HG03139 (cell line): ENCODE results near the gene DENND2D.
"Not testable (repeated sequence)": the region's sequence is repeated elsewhere in the genome, so short reads cannot be mapped to it uniquely, and the experiment has no call there.

Experiments
- ATAC-seq: cut with Tn5 transposase; IDR thresholded peaks from one replicate; pipeline ENCODE4 v1.9.1; 2021; ENCODE audit not compliant: unreplicated experiment

Gene DENND2D

DNA sequence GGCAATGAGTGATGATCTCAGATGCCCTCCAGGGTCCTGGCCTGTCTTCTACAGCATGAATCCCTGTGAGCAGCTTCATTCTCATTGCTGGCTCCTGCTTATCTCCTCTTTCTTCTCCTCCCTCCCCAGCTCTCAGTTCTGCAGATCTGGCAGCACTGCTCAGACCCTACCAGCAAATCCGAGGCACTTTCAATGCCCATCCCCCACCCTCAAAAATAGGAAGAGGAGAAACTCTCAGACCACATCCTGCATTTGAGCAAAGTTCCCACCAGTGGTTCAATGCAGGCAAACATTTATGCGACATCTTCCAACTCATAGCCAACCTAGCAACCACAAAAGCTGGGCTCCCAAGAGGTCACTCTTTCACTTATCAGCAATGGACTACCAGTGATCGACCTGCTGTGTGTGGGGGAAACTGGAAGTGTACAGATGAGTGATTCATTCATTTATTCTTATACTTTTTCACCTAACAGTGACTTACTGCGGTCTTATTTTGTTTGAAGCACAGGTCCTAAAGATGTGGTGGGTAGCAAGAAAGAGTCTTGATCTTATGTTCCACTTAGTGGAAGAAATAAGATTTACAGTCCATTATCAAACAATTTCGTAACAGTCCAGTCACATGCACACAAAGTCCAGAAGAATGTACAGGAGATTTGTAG lies 21.3 kb upstream of the DENND2D start:
- peak; percentile 61 for ATAC-seq

- ATAC-seq: no peak
Measured at GRCh38 chr1:111221276-111221632, 20.8 kb upstream of the DENND2D start.

DNA sequence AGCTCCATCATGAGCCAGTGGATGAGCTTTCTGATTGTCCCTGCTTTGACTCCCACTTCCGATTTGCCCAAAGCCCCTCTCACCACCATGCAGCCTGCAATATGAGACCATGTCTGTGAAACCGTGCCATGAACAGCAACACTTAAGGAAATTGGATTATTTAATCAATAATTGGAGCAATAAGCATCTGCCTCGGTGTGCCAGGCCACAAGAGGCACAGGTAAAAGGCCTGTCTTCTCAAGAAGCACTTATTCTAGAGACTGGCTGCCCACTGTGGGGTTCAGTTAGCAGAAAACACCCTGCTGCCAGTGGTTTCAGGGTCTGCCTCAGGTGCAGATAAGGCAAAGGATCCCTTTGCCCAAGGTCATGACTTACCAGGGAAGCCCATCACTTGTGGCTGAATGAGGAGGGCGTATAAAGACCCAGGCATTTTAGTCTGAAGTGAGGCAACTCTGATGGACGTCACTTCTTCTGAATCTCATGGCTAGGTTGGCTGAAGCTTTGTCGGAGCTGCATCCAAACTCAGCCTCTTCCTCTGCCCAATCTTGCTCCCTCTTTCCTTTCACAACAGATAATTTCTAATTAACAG lies 19.9 kb upstream of the DENND2D start:
- ATAC-seq: no peak

GRCh38 chr1:111219557-111220286 lies 19.3 kb upstream of the DENND2D start:
- peak; percentile 26 for ATAC-seq

DNA sequence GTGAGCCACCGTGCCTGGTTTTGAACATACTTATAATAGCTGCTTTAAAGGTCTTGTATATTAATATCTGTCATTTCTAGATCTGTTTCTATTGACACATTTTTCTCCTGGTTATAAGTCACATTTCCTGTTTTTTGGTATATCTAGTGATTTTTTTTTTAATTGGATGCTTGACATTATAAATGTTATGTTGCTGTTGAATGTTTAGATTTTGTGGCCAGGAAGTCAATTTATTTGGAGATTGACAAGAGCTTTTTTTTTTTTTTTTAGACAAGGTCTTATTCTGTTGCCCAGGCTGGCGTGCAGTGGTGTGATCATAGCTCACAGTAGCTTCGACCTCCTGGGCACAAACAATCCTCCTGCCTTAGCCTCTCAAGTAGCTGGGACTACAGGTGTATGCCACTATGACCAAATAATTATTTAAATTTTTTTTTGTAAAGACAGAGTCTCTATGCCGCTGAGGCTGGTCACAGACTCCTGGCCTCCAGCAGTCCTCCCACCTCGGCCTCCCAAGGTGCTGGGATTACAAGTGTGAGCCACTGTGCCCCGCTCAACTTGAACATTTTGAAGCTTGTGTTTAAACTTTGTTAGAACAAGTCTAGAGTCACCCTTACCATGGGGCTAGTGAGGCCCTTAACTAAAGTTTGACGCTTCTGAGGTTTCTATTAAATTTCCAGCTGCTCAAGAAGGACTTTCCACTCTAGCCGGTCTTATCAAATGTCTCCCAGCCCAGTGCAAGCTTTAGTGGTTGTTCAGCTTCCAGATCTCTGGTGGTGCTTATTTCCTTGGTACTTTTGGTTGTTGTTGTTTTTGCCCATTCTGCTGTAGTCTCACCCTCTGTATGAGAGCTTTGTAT lies 18.5 kb upstream of the DENND2D start:
- no peak for ATAC-seq

GRCh38 chr1:111217183-111217910 lies 16.9 kb upstream of the DENND2D start:
- no peak for ATAC-seq

DNA sequence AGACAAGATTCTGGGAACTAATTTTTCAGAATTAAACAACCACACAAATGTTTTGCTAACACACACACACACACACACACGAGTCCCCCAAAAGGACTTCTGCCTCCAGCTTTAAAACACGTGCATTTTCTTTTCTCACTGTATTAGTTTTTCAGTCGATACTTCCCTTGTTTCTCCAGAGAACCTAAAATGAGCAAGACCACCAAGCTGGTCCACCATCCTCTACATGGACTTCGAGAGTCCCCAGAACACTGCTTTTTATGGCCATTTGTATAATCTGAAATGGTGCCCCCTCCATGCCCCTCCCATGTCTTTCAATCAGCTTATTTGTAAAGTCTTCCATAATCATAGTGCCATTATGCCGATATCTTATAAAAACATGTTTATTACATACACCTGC lies 16.3 kb upstream of the DENND2D start:
- ATAC-seq: no peak

GRCh38 chr1:111215285-111215684 lies 14.8 kb upstream of the DENND2D start:
- ATAC-seq: not testable (repeated sequence)

- no peak for ATAC-seq
Measured at GRCh38 chr1:111214884-111215283, 14.4 kb upstream of the DENND2D start.

DNA sequence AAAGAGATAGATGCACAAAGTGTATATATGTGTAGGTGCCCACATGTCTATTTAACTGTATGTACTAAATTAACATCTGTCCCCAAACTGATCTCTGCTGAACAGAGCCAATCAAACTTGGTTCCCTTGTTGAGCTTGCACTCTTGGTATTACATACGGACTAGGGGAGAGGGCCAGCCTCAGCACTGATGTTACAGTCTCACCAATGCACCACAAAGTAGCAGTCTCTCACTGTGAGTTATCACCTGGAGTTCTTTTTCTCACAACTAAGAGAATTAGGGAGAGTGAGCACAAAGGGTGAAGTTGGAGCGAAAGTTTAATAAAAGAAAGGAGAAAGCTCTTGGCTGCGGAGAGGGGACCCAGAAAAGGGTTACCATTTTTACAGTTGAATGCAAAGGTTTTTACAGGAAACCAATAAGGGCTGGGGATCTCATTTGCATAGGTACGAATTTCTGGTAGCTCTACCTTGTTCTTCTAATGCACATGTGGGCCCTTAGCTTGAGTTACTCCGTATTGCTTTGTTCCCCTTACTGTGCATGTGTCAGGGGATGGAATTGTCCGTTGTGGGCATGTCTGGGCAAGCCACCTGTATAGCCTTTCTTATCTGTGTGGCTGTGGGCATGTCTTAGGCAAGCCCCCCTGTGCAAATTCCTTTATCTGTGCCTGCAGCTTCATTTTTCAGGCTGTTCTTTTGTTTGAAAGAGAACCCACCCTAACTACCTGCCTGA lies 13.8 kb upstream of the DENND2D start:
- ATAC-seq: no peak

DNA sequence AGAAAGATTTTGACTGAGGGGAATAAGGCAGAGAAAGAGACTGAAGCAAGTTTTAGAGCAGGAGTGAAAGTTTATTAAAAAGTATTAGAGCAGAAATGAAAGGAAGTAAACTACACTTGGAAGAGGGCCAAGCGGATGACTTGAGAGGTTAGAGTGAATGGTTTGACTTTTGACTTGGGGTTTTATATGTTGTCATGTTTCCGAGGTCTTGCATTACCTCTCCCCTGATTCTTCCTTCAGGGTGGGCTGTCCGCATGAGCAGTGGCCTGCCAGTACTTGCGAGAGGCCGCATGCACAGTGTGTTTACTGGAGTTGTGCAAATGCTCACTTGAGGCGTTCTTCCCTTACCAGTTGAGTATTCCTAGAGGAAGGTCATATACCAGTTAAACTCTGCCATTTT lies 13.0 kb upstream of the DENND2D start:
- no peak for ATAC-seq

- ATAC-seq: no peak
Measured at GRCh38 chr1:111212634-111213335, 12.3 kb upstream of the DENND2D start.

DNA sequence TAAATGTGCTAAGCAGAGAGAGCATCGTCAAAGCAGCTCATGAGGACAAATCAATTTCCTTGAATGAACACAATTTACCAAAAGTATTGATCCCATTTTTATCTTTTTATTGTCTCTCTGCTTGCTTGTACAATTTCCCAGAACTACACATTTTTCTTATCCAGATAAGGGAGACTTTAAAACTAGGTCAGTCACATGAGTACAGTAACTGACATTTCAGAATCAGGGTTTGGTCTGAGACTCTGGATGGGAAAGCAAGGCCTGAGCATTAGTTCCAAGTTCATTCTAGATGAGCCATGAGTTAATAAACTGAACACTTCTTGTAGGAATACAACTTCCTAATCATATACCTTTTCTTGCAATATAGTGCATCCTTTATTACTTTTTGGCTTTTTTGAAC lies 11.5 kb upstream of the DENND2D start:
- ATAC-seq: no peak

- no peak for ATAC-seq
Measured at GRCh38 chr1:111209622-111210021, 9.2 kb upstream of the DENND2D start.

DNA sequence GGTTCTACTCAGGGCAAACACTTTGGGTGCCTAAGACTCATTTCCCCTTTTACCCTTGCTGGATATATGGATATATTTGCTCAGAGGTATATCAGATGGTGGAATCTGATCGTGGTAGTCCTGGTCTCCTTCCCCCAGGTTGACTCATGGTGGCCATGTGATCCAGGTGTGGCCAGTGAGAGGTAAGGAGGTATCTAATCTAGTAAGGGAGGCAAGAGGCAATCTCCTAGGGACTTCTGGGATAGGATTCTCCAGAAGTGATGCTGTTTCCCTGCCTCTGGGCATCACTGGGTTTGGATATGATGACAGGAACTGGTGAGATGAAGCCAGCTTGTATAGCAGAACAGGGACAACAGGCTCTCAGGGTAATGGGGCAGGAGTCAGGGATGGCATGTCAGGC lies 8.5 kb upstream of the DENND2D start:
- ATAC-seq: no peak

DNA sequence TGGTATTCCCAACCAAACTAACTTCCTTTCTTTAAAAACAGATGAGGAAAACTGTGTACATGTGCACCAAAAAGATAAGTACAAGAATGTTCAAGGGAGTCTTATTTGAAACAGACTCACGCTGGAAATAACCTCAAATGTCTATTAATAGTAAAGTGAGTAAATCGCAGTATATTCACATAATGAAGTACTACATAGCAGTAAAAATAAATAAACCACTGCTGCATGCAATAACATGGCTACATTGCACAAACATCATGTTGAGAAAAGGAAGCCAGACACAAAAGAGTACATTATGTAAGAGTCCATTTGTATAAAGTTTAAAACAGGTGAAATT lies 5.2 kb upstream of the DENND2D start:
- ATAC-seq: no peak

GRCh38 chr1:111204983-111205713 lies 4.7 kb upstream of the DENND2D start:
- ATAC-seq: no peak

GRCh38 chr1:111204201-111204982 lies 3.9 kb upstream of the DENND2D start:
- ATAC-seq: peak; percentile 62
